ENCODE data around the gene CACNA1C. TPM values are rescaled to one million over a fixed set of nuclear protein-coding genes. Genes with fewer than 3 reads are reported as not detected.
A peak's percentile ranks its signal among the peaks of the same experiment; 100 is the strongest.

CACNA1C gene
- total and polyA plus RNA-seq, 5 donors from 2014 or later, result 0.02 to 0.14 (median 0.10) TPM

DNA sequence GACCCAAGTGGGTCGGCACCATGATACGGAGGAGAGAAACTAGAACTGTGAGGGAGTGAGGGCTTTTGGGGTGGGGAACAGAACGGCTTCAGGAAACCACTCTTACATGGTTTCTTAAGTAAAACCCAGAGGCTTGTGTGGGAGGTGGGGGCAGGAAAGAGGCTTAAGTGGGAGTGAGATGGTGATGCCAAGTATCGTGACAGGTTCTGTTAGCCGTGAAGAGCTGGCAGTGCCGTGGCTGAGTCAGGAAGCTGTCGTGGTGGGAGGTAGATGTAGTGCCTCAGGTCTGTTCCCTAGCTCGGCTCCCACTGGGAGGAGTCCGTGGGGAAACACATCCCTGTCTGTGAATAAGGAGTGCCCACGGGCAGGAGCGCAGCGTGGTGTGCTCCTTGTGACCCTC is 556.2 kb downstream of the CACNA1C start:
- no peaks in the 10 kb centered on the region for H3K9me3 Mint-ChIP-seq
- H3K4me1 Mint-ChIP-seq, result no peaks in the 10 kb centered on the region
- H3K36me3 ChIP-seq (ENCODE audit: control insufficient read depth, insufficient read depth, low read length), result no peaks in the 10 kb centered on the region
- H3K4me3 Mint-ChIP-seq, result no peak overlapping the region
- no peak overlapping the region for H3K27ac ChIP-seq (ENCODE audit: insufficient read depth, low read length, poor library complexity, severe bottlenecking)
- no peak for ATAC-seq (ENCODE audit: low read depth in 2 of 2)
- H3K4me1 ChIP-seq (ENCODE audit: control insufficient read depth, insufficient read depth, low read length, poor library complexity, severe bottlenecking), result no peaks in the 10 kb centered on the region
- no peaks in the 10 kb centered on the region for H3K27me3 ChIP-seq (ENCODE audit: control insufficient read depth, insufficient read depth, low read length)
- no peak overlapping the region for H3K27ac Mint-ChIP-seq
- no peak overlapping the region for H3K4me3 ChIP-seq (ENCODE audit: low read depth, low read length)
- DNase-seq, result no peak
- peaks cover 10% of the 10 kb centered on the region for H3K27me3 Mint-ChIP-seq
- no peaks in the 10 kb centered on the region for H3K9me3 ChIP-seq (ENCODE audit: control insufficient read depth in 2 of 2, low read length in 2 of 2)
- no peaks in the 10 kb centered on the region for H3K36me3 Mint-ChIP-seq

DNA sequence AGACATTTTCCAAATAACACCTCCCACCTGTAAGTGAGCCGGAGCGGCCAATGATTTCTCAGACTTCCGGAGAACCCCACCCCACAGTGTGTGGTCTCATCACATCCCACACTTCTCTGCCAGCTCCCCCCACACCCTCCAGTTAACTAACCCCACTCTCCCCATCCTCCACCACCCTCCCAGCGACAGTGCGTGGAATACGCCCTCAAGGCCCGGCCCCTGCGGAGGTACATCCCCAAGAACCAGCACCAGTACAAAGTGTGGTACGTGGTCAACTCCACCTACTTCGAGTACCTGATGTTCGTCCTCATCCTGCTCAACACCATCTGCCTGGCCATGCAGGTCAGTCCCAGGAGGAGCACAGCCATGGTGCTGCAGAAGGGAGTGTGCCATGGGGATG is 557.6 kb downstream of the CACNA1C start:
- ATAC-seq (ENCODE audit: low read depth in 2 of 2) (no peak), DNase-seq (no peak)
- Histone ChIP-seq H3K27me3 (ENCODE audit: control insufficient read depth, insufficient read depth, low read length) (no peaks in the 10 kb centered on the region), H3K4me3 (ENCODE audit: low read depth, low read length) (no peak overlapping the region), H3K36me3 (ENCODE audit: control insufficient read depth, insufficient read depth, low read length) (no peaks in the 10 kb centered on the region), H3K9me3 (ENCODE audit: control insufficient read depth in 2 of 2, low read length in 2 of 2) (no peaks in the 10 kb centered on the region), H3K4me1 (ENCODE audit: control insufficient read depth, insufficient read depth, low read length, poor library complexity, severe bottlenecking) (no peaks in the 10 kb centered on the region), H3K27ac (ENCODE audit: insufficient read depth, low read length, poor library complexity, severe bottlenecking) (no peak overlapping the region)
- H3K27ac Mint-ChIP-seq, result no peak overlapping the region
- no peaks in the 10 kb centered on the region for H3K36me3 Mint-ChIP-seq
- H3K27me3 Mint-ChIP-seq, result peaks cover 17% of the 10 kb centered on the region
- H3K9me3 Mint-ChIP-seq, result no peaks in the 10 kb centered on the region
- no peaks in the 10 kb centered on the region for H3K4me1 Mint-ChIP-seq
- H3K4me3 Mint-ChIP-seq, result no peak overlapping the region

GRCh38 chr12:2613326-2614073 is 560.7 kb downstream of the CACNA1C start:
- H3K4me1 Mint-ChIP-seq, result no peaks in the 10 kb centered on the region
- ATAC-seq (ENCODE audit: low read depth in 2 of 2) (no peak), DNase-seq (peak in 1 of 3 donors; percentile 15)
- peaks cover 15% of the 10 kb centered on the region for H3K27me3 Mint-ChIP-seq
- Histone ChIP-seq H3K27me3 (ENCODE audit: control insufficient read depth, insufficient read depth, low read length) (no peaks in the 10 kb centered on the region), H3K27ac (ENCODE audit: insufficient read depth, low read length, poor library complexity, severe bottlenecking) (no peak overlapping the region), H3K4me1 (ENCODE audit: control insufficient read depth, insufficient read depth, low read length, poor library complexity, severe bottlenecking) (no peaks in the 10 kb centered on the region), H3K4me3 (ENCODE audit: low read depth, low read length) (no peak overlapping the region), H3K36me3 (ENCODE audit: control insufficient read depth, insufficient read depth, low read length) (no peaks in the 10 kb centered on the region), H3K9me3 (ENCODE audit: control insufficient read depth in 2 of 2, low read length in 2 of 2) (no peaks in the 10 kb centered on the region)
- no peaks in the 10 kb centered on the region for H3K36me3 Mint-ChIP-seq
- H3K27ac Mint-ChIP-seq, result peak overlapping the region in 1 of 3 donors; percentile 56
- no peaks in the 10 kb centered on the region for H3K9me3 Mint-ChIP-seq
- H3K4me3 Mint-ChIP-seq, result no peak overlapping the region

DNA sequence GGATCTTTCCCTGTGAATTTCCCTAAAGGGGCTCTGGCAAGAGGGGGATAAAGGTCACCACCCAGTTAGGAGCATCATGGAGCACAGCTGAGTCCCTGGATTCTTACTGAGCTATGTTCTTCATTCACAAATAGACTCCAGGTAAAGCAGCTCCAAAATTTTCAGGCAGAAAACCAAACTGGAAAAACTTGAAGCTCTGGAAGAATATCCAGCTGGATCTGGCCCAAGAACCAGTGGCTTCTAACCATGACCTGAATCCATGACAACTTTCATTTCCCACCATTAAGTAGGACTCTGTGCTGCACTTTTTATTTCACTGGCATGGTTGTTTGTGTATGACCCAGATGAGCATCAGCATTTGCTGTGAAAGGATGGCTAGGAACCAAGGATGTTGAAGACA is 561.6 kb downstream of the CACNA1C start:
- Histone ChIP-seq H3K4me3 (ENCODE audit: low read depth, low read length) (no peak overlapping the region), H3K9me3 (ENCODE audit: control insufficient read depth in 2 of 2, low read length in 2 of 2) (no peaks in the 10 kb centered on the region), H3K36me3 (ENCODE audit: control insufficient read depth, insufficient read depth, low read length) (no peaks in the 10 kb centered on the region), H3K27me3 (ENCODE audit: control insufficient read depth, insufficient read depth, low read length) (no peaks in the 10 kb centered on the region), H3K4me1 (ENCODE audit: control insufficient read depth, insufficient read depth, low read length, poor library complexity, severe bottlenecking) (no peaks in the 10 kb centered on the region), H3K27ac (ENCODE audit: insufficient read depth, low read length, poor library complexity, severe bottlenecking) (no peak overlapping the region)
- ATAC-seq (ENCODE audit: low read depth in 2 of 2) (no peak), DNase-seq (no peak)
- no peaks in the 10 kb centered on the region for H3K4me1 Mint-ChIP-seq
- no peaks in the 10 kb centered on the region for H3K36me3 Mint-ChIP-seq
- H3K27me3 Mint-ChIP-seq, result peaks cover 13% of the 10 kb centered on the region
- H3K27ac Mint-ChIP-seq, result no peak overlapping the region
- H3K4me3 Mint-ChIP-seq, result no peak overlapping the region
- no peaks in the 10 kb centered on the region for H3K9me3 Mint-ChIP-seq

GRCh38 chr12:2615665-2616402 is 563.0 kb downstream of the CACNA1C start:
- Mint-ChIP-seq H3K36me3 (no peaks in the 10 kb centered on the region), H3K4me3 (no peak overlapping the region)
- H3K27ac ChIP-seq (ENCODE audit: insufficient read depth, low read length, poor library complexity, severe bottlenecking), result no peak overlapping the region

GRCh38 chr12:2616763-2617162 is 564.0 kb downstream of the CACNA1C start:
- Mint-ChIP-seq H3K4me1 (no peaks in the 10 kb centered on the region), H3K27me3 (peaks cover 16% of the 10 kb centered on the region), H3K36me3 (no peaks in the 10 kb centered on the region), H3K27ac (no peak overlapping the region), H3K4me3 (no peak overlapping the region), H3K9me3 (no peaks in the 10 kb centered on the region)
- H3K36me3 ChIP-seq (ENCODE audit: control insufficient read depth, insufficient read depth, low read length), result no peaks in the 10 kb centered on the region
- no peaks in the 10 kb centered on the region for H3K4me1 ChIP-seq (ENCODE audit: control insufficient read depth, insufficient read depth, low read length, poor library complexity, severe bottlenecking)
- DNase-seq (no peak), ATAC-seq (ENCODE audit: low read depth in 2 of 2) (no peak)
- no peak overlapping the region for H3K27ac ChIP-seq (ENCODE audit: insufficient read depth, low read length, poor library complexity, severe bottlenecking)
- no peak overlapping the region for H3K4me3 ChIP-seq (ENCODE audit: low read depth, low read length)
- no peaks in the 10 kb centered on the region for H3K27me3 ChIP-seq (ENCODE audit: control insufficient read depth, insufficient read depth, low read length)
- no peaks in the 10 kb centered on the region for H3K9me3 ChIP-seq (ENCODE audit: control insufficient read depth in 2 of 2, low read length in 2 of 2)

More at GRCh38 chr12:2615665-2616402, 563.0 kb downstream of the CACNA1C start:
- H3K4me3 ChIP-seq (ENCODE audit: low read depth, low read length), result no peak overlapping the region
- ATAC-seq (ENCODE audit: low read depth in 2 of 2), result no peak
- H3K9me3 ChIP-seq (ENCODE audit: control insufficient read depth in 2 of 2, low read length in 2 of 2), result no peaks in the 10 kb centered on the region
- no peaks in the 10 kb centered on the region for H3K4me1 Mint-ChIP-seq
- H3K27ac Mint-ChIP-seq, result no peak overlapping the region
- no peaks in the 10 kb centered on the region for H3K36me3 ChIP-seq (ENCODE audit: control insufficient read depth, insufficient read depth, low read length)
- no peaks in the 10 kb centered on the region for H3K4me1 ChIP-seq (ENCODE audit: control insufficient read depth, insufficient read depth, low read length, poor library complexity, severe bottlenecking)
- H3K27me3 ChIP-seq (ENCODE audit: control insufficient read depth, insufficient read depth, low read length), result no peaks in the 10 kb centered on the region
- DNase-seq, result no peak
- H3K9me3 Mint-ChIP-seq, result no peaks in the 10 kb centered on the region
- peaks cover 16% of the 10 kb centered on the region for H3K27me3 Mint-ChIP-seq

DNA sequence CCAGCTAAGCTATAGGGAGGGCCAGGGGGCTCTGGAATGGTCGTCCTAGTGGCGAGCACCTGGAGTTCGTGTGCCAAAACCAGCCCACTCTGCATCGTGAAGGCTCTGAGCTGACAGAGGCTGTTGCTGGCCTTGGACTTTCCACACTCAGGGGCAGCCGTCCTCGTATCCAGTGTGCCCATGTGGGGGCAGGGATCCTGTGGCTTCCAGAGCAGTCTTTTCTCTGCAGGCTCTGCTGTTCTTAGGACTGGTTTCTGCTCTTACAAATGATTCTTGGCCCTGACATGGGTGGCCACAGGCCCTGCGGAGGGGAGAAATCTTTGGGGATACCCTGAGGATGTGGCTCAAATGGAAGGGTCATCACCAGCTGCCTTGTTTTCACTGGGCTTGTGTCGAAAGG is 564.6 kb downstream of the CACNA1C start:
- Mint-ChIP-seq H3K27ac (no peak overlapping the region), H3K4me3 (no peak overlapping the region)

More for the DNA sequence above, 564.6 kb downstream of the CACNA1C start:
- Mint-ChIP-seq H3K27me3 (peaks cover 16% of the 10 kb centered on the region), H3K4me1 (no peaks in the 10 kb centered on the region), H3K9me3 (no peaks in the 10 kb centered on the region), H3K36me3 (no peaks in the 10 kb centered on the region)
- H3K9me3 ChIP-seq (ENCODE audit: control insufficient read depth in 2 of 2, low read length in 2 of 2), result no peaks in the 10 kb centered on the region
- no peak overlapping the region for H3K4me3 ChIP-seq (ENCODE audit: low read depth, low read length)
- H3K27ac ChIP-seq (ENCODE audit: insufficient read depth, low read length, poor library complexity, severe bottlenecking), result no peak overlapping the region
- DNase-seq (no peak), ATAC-seq (ENCODE audit: low read depth in 2 of 2) (no peak)
- no peaks in the 10 kb centered on the region for H3K27me3 ChIP-seq (ENCODE audit: control insufficient read depth, insufficient read depth, low read length)
- H3K36me3 ChIP-seq (ENCODE audit: control insufficient read depth, insufficient read depth, low read length), result no peaks in the 10 kb centered on the region
- no peaks in the 10 kb centered on the region for H3K4me1 ChIP-seq (ENCODE audit: control insufficient read depth, insufficient read depth, low read length, poor library complexity, severe bottlenecking)
